ENCODE results near the gene ATG16L1.

ATG16L1 gene

DNA sequence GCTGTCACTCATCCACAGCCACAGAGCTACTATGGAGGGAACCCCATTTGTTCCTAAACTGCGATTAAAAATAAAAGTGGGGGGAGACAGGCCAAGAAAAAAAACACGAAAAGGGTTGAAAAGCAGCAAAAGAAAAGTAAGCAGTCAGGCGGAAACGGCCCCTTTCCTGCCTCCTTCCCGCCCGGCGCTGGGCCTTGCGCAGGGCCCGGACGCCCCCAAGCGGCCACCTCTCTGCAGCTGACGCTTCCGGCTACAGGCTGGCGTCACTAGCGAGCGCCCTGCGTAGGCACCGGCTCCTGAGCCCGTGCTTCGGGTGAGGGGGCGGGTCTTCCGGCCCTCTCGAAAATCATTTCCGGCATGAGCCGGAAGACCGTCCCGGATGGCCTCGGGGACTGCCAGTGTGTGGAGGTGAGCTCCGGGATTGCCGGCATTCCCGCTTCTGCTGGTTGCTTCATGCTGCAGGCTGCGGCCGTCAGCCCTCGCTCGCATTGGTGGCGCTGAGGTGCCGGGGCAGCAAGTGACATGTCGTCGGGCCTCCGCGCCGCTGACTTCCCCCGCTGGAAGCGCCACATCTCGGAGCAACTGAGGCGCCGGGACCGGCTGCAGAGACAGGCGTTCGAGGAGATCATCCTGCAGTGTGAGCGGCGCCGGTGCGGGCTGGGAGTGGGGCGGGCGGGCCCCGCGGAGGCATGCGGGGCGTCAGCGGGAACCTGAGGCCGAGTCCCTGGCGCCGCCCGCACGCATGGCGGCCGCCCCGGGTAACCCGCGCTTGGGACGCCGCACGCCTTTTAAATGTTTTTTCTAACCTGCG, at the start of gene ATG16L1:
Gene ATG16L1 (plus strand): TSS at position 368 of the 811 bp plus-strand sequence. CDS start 155 bp downstream, at position 523.
- in situ Hi-C loops (cut with MboI; ENCODE audit: low sequenced_read_pairs, unreplicated experiment) = loop anchor here (10.0 to 25.0 kb wide), 2 partner anchors 397 to 639 kb away; no protein-coding TSS in a partner anchor
- TF ChIP-seq CTCF (IDR thresholded peaks at IDR 0.05; ENCODE audit: borderline replicate concordance, control extremely low read depth, extremely low read depth, insufficient read depth, missing control alignments) = peak; percentile 97
- DNase-seq (ENCODE audit: low spot score) = peak; percentile 99

- no peak for DNase-seq (ENCODE audit: low spot score)
- in situ Hi-C loops (cut with MboI; ENCODE audit: low sequenced_read_pairs, unreplicated experiment) = no loop called here
- TF ChIP-seq CTCF (IDR thresholded peaks at IDR 0.05; ENCODE audit: borderline replicate concordance, control extremely low read depth, extremely low read depth, insufficient read depth, missing control alignments) = no peak
Measured at GRCh38 chr2:233202531-233202944, 48.9 kb upstream of the ATG16L1 start.

DNA sequence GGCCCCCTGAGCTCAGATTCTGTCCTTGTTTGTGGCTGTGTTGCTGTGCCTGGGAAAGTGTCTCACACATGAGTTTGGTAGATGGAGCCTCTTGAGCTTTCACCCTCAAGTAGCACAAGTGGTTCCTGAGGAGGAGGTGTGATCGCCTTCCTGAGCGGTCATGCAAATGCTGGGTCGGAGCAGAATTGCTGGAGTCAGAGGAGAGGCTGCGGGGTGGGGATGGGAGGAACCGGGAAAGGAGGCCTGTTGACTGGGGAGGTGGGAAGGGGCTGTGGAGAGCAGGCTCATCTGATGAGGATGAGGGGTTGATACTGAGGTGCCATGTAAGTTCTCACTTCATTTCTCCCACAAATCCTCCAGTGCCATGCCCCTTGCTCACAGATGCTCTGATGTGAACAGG, 48.4 kb upstream of the ATG16L1 start:
- no peak for TF ChIP-seq CTCF (IDR thresholded peaks at IDR 0.05; ENCODE audit: borderline replicate concordance, control extremely low read depth, extremely low read depth, insufficient read depth, missing control alignments)
- in situ Hi-C loops (cut with MboI; ENCODE audit: low sequenced_read_pairs, unreplicated experiment) = no loop called here
- no peak for DNase-seq (ENCODE audit: low spot score)

GRCh38 chr2:233204286-233204936, 47.1 kb upstream of the ATG16L1 start:
- TF ChIP-seq CTCF (IDR thresholded peaks at IDR 0.05; ENCODE audit: borderline replicate concordance, control extremely low read depth, extremely low read depth, insufficient read depth, missing control alignments) = no peak
- no peak for DNase-seq (ENCODE audit: low spot score)

DNA sequence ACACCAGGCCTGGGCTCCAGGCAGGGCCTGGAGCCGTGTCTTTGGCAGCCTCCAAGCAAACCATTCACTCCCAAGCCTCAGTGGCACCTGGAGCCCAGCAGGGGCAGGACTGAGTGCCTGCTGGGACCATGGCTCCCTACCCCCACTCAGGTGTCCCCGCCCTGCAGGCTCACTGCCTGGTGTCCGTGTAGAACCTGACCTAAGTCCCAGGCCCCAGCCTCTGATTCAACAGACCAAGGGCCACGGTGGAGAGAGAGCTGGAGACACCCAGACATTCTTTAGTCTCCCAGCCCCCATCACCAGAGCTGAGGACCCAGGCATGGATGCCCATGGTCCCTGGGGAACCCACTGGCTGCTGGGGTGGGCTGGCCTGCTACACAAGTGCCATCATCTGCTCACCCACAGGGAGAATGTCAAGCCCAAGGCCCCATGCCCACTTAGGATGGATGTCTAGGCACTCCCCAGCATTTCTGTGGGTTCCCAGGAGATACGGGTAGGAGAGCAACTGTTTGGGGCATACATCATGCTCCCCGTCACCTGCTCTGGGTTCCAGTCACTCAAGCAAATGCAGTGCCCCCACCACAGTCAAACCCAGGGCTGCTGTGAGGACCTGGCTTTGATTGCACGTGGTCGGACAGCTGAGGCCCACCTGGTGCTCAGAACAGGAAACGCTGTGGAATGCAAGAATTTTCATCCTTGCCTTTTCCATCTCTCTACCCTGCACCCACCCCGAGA, 42.9 kb upstream of the ATG16L1 start:
- peak; percentile 37 for DNase-seq (ENCODE audit: low spot score)
- in situ Hi-C loops (cut with MboI; ENCODE audit: low sequenced_read_pairs, unreplicated experiment) = no loop called here
- no peak for TF ChIP-seq CTCF (IDR thresholded peaks at IDR 0.05; ENCODE audit: borderline replicate concordance, control extremely low read depth, extremely low read depth, insufficient read depth, missing control alignments)

More at GRCh38 chr2:233204286-233204936, 47.1 kb upstream of the ATG16L1 start:
- in situ Hi-C loops (cut with MboI; ENCODE audit: low sequenced_read_pairs, unreplicated experiment) = no loop called here

GRCh38 chr2:233209117-233209532, 42.3 kb upstream of the ATG16L1 start:
- no peak for DNase-seq (ENCODE audit: low spot score)
- in situ Hi-C loops (cut with MboI; ENCODE audit: low sequenced_read_pairs, unreplicated experiment) = no loop called here
- no peak for TF ChIP-seq CTCF (IDR thresholded peaks at IDR 0.05; ENCODE audit: borderline replicate concordance, control extremely low read depth, extremely low read depth, insufficient read depth, missing control alignments)
